IPS-NIHi7 (cell line): Measurements from ENCODE around the gene SLC20A1.
A peak's percentile ranks its signal among the peaks of the same experiment; 100 is the strongest.
"Not testable (repeated sequence)": the region's sequence is repeated elsewhere in the genome, so short reads cannot be mapped to it uniquely, and the experiment has no call there.

Experiments used
- DNase-seq: peaks from one replicate; pipeline ENCODE4 v3.0.0; 2012; ENCODE audit warnings: mixed read lengths; ENCODE audit errors: extremely low spot score

The SLC20A1 gene

GRCh38 chr2:112683550-112684414, 38.0 kb downstream of the SLC20A1 start:
- peak; percentile 61 for DNase-seq

- no peak for DNase-seq
Observed at GRCh38 chr2:112684415-112684775, 38.7 kb downstream of the SLC20A1 start.

- no peak for DNase-seq
Observed at GRCh38 chr2:112685271-112685884, 39.6 kb downstream of the SLC20A1 start.

- no peak for DNase-seq
Observed at GRCh38 chr2:112686348-112687217, 40.8 kb downstream of the SLC20A1 start.

- no peak for DNase-seq
Observed at GRCh38 chr2:112687522-112687921, 41.8 kb downstream of the SLC20A1 start.

- no peak for DNase-seq
Observed at GRCh38 chr2:112688086-112688880, 42.5 kb downstream of the SLC20A1 start.

- peak; percentile 61 for DNase-seq
Observed at GRCh38 chr2:112690853-112691401, 45.2 kb downstream of the SLC20A1 start.

- no peak for DNase-seq
Observed at GRCh38 chr2:112691881-112692281, 46.1 kb downstream of the SLC20A1 start.

- peak; percentile 76 for DNase-seq
Observed at GRCh38 chr2:112692495-112692911, 46.8 kb downstream of the SLC20A1 start.

- no peak for DNase-seq
Observed at GRCh38 chr2:112692918-112693317, 47.2 kb downstream of the SLC20A1 start.

- DNase-seq, result no peak
Observed at GRCh38 chr2:112693596-112693995, 47.9 kb downstream of the SLC20A1 start.

- no peak for DNase-seq
Observed at GRCh38 chr2:112694182-112694581, 48.4 kb downstream of the SLC20A1 start.

GRCh38 chr2:112698834-112699515, 53.2 kb downstream of the SLC20A1 start:
- DNase-seq, result no peak

- no peak for DNase-seq
Observed at GRCh38 chr2:112699984-112700667, 54.4 kb downstream of the SLC20A1 start.

- no peak for DNase-seq
Observed at GRCh38 chr2:112701052-112701451, 55.3 kb downstream of the SLC20A1 start.

GRCh38 chr2:112703684-112704083, 57.9 kb downstream of the SLC20A1 start:
- DNase-seq, result no peak

GRCh38 chr2:112705575-112705974, 59.8 kb downstream of the SLC20A1 start:
- no peak for DNase-seq

- DNase-seq, result no peak
Observed at GRCh38 chr2:112706170-112706664, 60.5 kb downstream of the SLC20A1 start.

GRCh38 chr2:112706947-112707346, 61.2 kb downstream of the SLC20A1 start:
- not testable (repeated sequence) for DNase-seq

- no peak for DNase-seq
Observed at GRCh38 chr2:112708968-112709367, 63.2 kb downstream of the SLC20A1 start.
